Amygdala (tissue), 56 donors: Measurements from ENCODE around the gene FMN2.

Experiments
- DNase-seq, 56 donors: peaks; one replicate each; lab custom pipeline; 2025; lab: John Stamatoyannopoulos, UW

The FMN2 gene

DNA sequence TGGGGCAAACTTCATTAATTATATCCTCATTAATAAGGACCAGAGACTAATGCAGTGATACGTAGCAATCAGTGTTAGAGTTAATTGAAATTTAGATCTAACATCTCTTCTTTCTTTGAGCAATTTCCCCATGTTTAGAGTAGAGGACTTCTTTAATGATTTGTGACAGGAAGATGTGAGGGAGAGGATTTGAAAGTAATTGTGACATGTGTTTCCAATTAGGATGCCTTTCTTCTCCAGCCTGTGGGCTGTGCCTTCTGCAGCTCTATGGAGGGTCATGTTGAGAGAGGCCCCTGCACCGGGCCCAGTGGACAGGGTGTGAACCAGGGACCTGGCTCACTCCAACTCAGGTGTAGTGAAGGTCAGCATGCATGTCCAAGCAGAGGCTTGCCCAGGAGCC lies 417.3 kb downstream of the FMN2 start:
- no peak for DNase-seq

DNA sequence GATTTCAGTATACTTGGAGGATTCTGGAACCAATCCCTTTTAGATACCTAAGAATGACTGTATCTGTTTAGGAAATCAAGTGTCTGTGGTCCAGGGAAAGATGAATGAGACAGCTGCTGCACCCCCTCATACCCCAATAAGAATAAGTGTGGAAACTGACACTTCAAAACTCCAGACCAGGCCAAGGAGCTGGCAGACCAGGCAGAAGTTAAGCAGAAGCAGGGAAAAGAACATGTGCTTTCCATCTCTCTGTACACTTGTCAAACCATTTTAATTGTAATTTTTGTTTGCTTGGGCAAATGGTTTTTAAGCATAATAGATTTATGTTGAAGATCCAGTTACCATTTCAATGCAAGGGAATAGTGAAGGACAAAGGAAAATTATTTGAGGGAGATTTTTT lies 420.1 kb downstream of the FMN2 start:
- no peak for DNase-seq

DNA sequence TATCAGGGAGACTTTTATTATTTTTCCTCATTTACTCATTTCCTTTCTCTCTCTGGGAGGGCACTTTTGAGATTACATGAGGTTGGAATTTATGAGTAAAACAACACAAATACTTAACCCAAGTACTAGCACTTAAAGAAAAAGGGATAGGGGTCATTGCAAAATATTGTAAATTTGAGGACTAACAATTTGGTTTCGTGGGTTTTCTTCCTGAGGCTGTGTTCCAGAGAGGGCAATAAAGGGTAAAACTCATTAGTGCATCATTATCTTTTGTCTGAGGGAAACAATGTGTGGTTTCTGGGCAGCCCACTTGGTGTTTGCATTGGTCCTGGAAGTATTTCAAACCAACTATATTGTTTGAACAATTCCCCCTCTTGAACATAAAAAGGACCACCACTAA lies 423.8 kb downstream of the FMN2 start:
- no peak for DNase-seq

DNA sequence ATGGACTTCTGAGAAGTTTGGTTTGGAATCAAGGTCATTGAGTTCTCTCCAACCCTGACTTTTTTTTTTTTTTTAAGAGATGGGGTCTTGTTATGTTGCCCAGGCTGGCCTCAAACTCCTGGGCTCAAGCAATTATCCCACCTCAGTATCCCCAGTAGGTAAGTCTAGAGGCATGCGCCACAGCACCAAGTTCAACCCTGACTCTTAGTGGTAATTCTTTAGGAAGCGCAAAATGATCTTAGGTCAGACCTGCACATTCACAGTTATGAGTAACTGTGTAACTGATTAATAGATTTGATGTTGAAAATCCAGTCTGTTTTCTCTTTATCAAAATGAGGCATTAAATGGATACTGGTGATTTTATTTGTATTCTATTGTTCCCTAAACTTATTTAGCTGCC lies 424.4 kb downstream of the FMN2 start:
- no peak for DNase-seq

DNA sequence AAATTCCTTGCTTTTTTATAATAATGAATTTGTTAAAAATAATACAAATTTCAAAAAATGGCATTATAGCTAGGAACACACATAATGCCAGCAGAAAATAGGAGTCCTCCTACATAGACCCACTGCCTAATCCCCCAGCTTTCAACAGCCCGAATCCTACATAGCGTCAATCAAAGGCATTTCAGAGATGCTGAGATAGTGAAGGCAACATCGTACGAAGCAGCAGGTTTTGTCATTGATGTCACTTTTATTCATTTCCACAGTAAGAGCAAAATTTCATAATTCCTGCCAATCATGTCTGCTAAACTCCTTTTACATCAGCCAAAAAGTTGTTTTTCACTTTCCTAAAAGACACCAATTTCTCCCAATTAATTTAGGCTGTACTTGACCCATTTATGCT lies 426.2 kb downstream of the FMN2 start:
- DNase-seq = no peak

DNA sequence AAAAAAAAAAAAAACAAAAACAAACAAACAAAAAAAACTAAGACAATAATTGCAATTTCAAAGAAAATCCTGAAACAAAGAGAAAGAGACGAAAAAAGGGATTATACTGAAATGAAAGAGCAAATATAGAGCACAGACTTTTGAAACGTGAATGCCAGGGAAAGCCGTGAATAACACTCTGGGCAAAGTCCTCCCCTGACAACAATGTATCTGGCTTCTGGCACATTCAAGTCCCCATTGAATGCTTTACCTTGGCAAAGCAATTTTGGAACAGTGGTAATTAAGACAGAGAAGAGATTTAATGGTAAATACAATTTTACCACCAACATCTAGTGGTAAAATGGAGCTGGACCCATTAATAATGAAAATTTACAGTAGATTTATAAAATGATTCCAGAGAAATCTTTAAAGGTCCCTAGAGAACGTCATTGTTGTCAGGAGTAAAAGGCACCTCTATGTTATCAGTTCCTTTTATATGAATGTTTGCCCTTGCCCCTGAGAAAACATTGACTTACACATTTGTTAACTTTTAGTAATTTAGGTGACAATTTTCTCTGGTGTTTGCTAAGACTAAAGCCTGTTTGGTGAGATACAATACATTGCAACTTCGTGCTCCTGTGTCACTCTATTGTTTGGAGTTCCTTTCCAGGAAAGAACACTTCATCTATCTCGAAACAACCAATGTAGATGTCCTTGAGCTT lies 430.6 kb downstream of the FMN2 start:
- no peak for DNase-seq

DNA sequence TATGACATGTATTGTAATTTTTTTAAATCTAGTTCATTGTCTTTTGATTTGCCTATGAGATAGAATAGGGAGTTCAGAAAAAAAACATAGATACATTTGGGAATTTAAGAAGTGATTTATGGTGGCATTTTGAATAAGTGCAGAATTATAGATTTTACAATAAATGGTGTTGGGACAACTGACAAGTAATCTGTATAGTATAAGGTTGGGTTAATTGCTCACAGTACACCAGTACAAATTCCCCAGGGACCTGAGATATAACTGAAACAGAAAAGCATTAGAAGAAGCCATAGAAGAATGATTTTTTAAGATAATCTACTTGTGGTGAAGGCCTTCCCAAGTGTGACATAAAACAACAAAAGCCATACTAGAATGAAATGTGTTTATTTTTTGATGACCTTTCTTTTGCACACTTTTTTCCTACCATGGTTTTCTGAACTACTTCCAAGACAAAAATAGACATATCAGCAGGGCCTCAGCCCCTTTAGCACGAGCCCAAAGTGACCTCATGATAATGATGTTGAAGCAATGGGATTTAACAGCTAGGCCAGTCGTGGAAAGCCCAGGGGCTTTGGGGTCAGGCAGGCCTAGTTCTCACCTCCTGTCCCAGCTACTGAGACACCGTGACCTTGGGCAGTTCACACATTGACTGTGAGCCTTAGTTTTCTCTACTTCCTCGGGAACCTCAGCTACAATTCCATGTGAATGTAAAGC lies 432.8 kb downstream of the FMN2 start:
- DNase-seq = no peak
